ENCODE data around the gene TBC1D14.
A peak's percentile ranks its signal among the peaks of the same experiment; 100 is the strongest.

Gene TBC1D14

DNA sequence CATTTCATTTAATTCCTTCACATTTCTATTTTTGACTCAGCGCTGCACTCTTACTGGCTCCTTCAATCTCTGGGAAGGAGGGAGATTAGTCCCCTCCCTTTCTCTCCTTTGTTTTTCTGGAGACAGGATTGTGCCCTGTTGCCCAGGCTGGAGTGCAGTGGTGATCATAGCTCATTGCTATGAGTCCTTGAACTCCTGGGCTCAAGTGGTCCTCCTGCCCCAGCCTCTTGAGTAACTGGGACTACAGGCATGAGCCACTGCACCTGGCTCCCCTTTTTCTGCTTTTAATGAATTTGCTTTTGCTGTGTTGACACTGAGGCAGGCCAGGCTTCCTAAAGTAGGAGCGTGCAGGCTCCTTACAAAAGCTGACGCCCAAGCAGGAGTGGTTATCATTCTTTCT lies 10.5 kb downstream of the TBC1D14 start:
- no peaks in the 10 kb centered on the region for H3K9me3 ChIP-seq (ENCODE audit: control extremely low read depth in 1 of 5, control insufficient read depth in 4 of 5, insufficient read depth in 2 of 5, low read depth in 1 of 5, low read length in 4 of 5)
- WGBS (ENCODE audit: insufficient coverage), result 67% methylated on average over 3 of the region's 3 CpGs
- H3K27me3 ChIP-seq (replicated peaks in 2 of 5; ENCODE audit: control insufficient read depth in 4 of 5, insufficient read depth in 5 of 5, low read length in 4 of 5), result no peaks in the 10 kb centered on the region
- no peak overlapping the region for H3K27ac ChIP-seq (ENCODE audit: insufficient read depth in 1 of 2, low read depth in 1 of 2, low read length in 2 of 2, poor library complexity in 1 of 2, severe bottlenecking in 2 of 2)
- peaks cover 3 to 29% (median 16%) of the 10 kb centered on the region in 4 experiments for H3K36me3 ChIP-seq (ENCODE audit: control insufficient read depth in 4 of 4, insufficient read depth in 4 of 4, low read length in 3 of 4)
- H3K4me3 ChIP-seq (ENCODE audit: control insufficient read depth in 1 of 7, extremely low read depth in 1 of 7, insufficient read depth in 4 of 7, low read depth in 2 of 7, low read length in 6 of 7), result no peak overlapping the region
- H3K4me1 ChIP-seq (ENCODE audit: control extremely low read depth in 1 of 4, control insufficient read depth in 4 of 4, insufficient read depth in 4 of 4, low read length in 3 of 4), result peaks cover 18 to 70% (median 37%) of the 10 kb centered on the region in 4 experiments
- ChIA-PET POLR2A (no interaction called here), CTCF (no interaction called here)
- DNase-seq, result no peak

DNA sequence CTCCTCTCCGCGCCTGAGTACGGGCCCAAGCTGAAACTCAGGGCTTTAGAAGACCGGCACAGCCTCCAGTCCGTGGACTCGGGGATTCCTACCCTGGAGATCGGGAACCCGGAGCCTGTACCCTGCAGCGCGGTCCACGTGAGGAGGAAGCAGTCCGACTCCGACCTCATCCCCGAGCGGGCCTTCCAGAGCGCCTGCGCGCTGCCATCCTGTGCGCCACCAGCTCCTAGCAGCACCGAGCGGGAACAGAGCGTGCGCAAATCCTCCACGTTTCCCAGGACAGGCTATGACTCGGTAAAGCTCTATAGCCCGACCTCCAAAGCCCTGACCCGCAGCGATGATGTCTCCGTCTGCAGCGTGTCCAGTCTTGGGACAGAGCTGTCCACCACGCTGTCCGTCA lies 13.9 kb downstream of the TBC1D14 start:
- H3K27ac ChIP-seq (ENCODE audit: insufficient read depth in 1 of 2, low read depth in 1 of 2, low read length in 2 of 2, poor library complexity in 1 of 2, severe bottlenecking in 2 of 2), result no peak overlapping the region
- no peak overlapping the region for H3K4me3 ChIP-seq (ENCODE audit: control insufficient read depth in 1 of 7, extremely low read depth in 1 of 7, insufficient read depth in 4 of 7, low read depth in 2 of 7, low read length in 6 of 7)
- ChIA-PET POLR2A (no interaction called here), CTCF (interaction anchor here (1.1 kb wide), 1 partner anchor 13 kb away, joined by 4 read pairs; no protein-coding TSS in a partner anchor)
- H3K36me3 ChIP-seq (ENCODE audit: control insufficient read depth in 4 of 4, insufficient read depth in 4 of 4, low read length in 3 of 4), result peaks cover 3 to 51% (median 16%) of the 10 kb centered on the region in 4 experiments
- no peak for DNase-seq
- WGBS (ENCODE audit: insufficient coverage), result 99% methylated on average over 32 of the region's 32 CpGs
- peaks cover 7 to 70% (median 29%) of the 10 kb centered on the region in 4 experiments for H3K4me1 ChIP-seq (ENCODE audit: control extremely low read depth in 1 of 4, control insufficient read depth in 4 of 4, insufficient read depth in 4 of 4, low read length in 3 of 4)
- H3K27me3 ChIP-seq (replicated peaks in 2 of 5; ENCODE audit: control insufficient read depth in 4 of 5, insufficient read depth in 5 of 5, low read length in 4 of 5), result no peaks in the 10 kb centered on the region
- no peaks in the 10 kb centered on the region for H3K9me3 ChIP-seq (ENCODE audit: control extremely low read depth in 1 of 5, control insufficient read depth in 4 of 5, insufficient read depth in 2 of 5, low read depth in 1 of 5, low read length in 4 of 5)

GRCh38 chr4:6924361-6924779 lies 14.7 kb downstream of the TBC1D14 start:
- Histone ChIP-seq H3K27ac (ENCODE audit: insufficient read depth in 1 of 2, low read depth in 1 of 2, low read length in 2 of 2, poor library complexity in 1 of 2, severe bottlenecking in 2 of 2) (no peak overlapping the region), H3K36me3 (ENCODE audit: control insufficient read depth in 4 of 4, insufficient read depth in 4 of 4, low read length in 3 of 4) (peaks cover 3 to 59% (median 16%) of the 10 kb centered on the region in 4 experiments), H3K27me3 (replicated peaks in 2 of 5; ENCODE audit: control insufficient read depth in 4 of 5, insufficient read depth in 5 of 5, low read length in 4 of 5) (no peaks in the 10 kb centered on the region), H3K4me3 (ENCODE audit: control insufficient read depth in 1 of 7, extremely low read depth in 1 of 7, insufficient read depth in 4 of 7, low read depth in 2 of 7, low read length in 6 of 7) (no peak overlapping the region), H3K4me1 (ENCODE audit: control extremely low read depth in 1 of 4, control insufficient read depth in 4 of 4, insufficient read depth in 4 of 4, low read length in 3 of 4) (peaks cover 4 to 70% (median 27%) of the 10 kb centered on the region in 4 experiments), H3K9me3 (ENCODE audit: control extremely low read depth in 1 of 5, control insufficient read depth in 4 of 5, insufficient read depth in 2 of 5, low read depth in 1 of 5, low read length in 4 of 5) (no peaks in the 10 kb centered on the region)
- ChIA-PET CTCF (interaction anchor here (1.1 kb wide), 1 partner anchor 14 kb away, joined by 4 read pairs; no protein-coding TSS in a partner anchor), POLR2A (no interaction called here)
- no peak for DNase-seq
- WGBS (ENCODE audit: insufficient coverage), result 95% methylated on average over 8 of the region's 12 CpGs

DNA sequence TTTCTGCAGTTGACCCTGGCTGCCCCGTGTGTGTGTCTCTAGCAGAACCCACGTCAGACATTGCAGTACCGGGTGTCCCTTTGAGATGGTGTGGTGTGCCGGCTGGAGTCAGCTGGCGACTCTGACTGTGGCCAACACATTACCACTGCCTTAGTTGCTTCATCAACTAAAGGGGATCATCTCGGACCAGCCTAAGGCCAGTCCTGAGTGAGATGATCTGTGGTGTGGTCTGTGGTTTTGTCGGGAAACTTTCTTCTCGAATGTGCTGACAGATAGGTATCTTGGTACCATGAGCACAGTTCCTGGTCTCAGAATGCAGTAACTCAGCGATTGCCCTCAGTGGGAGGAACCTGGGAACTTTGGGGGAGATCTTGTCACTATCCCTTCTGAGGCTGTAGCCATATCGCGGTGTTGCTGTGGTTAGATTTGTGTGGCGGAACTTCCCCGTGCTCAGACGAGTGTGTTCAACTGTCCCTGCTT lies 15.8 kb downstream of the TBC1D14 start:
- CTCF ChIA-PET, result interaction anchor here (1.9 to 2.6 kb wide), 2 partner anchors 8 to 17 kb away, joined by 6 to 9 read pairs; no protein-coding TSS in a partner anchor
- Histone ChIP-seq H3K36me3 (ENCODE audit: control insufficient read depth in 4 of 4, insufficient read depth in 4 of 4, low read length in 3 of 4) (peaks cover 3 to 65% (median 16%) of the 10 kb centered on the region in 4 experiments), H3K27me3 (replicated peaks in 2 of 5; ENCODE audit: control insufficient read depth in 4 of 5, insufficient read depth in 5 of 5, low read length in 4 of 5) (no peaks in the 10 kb centered on the region), H3K4me1 (ENCODE audit: control extremely low read depth in 1 of 4, control insufficient read depth in 4 of 4, insufficient read depth in 4 of 4, low read length in 3 of 4) (peaks cover 4 to 74% (median 30%) of the 10 kb centered on the region in 4 experiments), H3K9me3 (ENCODE audit: control extremely low read depth in 1 of 5, control insufficient read depth in 4 of 5, insufficient read depth in 2 of 5, low read depth in 1 of 5, low read length in 4 of 5) (no peaks in the 10 kb centered on the region), H3K4me3 (ENCODE audit: control insufficient read depth in 1 of 7, extremely low read depth in 1 of 7, insufficient read depth in 4 of 7, low read depth in 2 of 7, low read length in 6 of 7) (peak overlapping the region in 1 of 7 experiments; percentile 38), H3K27ac (ENCODE audit: insufficient read depth in 1 of 2, low read depth in 1 of 2, low read length in 2 of 2, poor library complexity in 1 of 2, severe bottlenecking in 2 of 2) (no peak overlapping the region)
- DNase-seq, result peak in 2 of 3 donors; percentile 57 to 58
- 49% methylated on average over 12 of the region's 14 CpGs for WGBS (ENCODE audit: insufficient coverage)
- POLR2A ChIA-PET, result no interaction called here

DNA sequence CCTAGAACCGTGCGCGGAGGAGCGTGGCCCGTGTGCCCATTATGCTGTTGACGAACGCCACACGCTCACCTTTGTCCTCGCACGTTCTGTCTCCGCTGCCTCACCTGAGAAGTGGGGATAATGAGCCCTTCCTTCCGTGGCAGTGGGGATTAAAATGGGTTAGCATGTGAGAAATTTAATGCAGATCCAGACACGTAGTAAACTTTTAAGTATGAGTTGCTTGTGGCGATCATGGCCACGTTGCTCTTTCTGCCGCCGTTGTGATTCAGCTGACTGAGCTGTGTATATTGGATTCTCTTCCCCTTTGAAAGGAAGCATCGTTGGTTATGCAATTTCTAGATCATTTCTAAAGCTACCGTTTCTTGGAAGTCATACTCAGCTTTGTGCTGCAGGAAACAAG lies 16.5 kb downstream of the TBC1D14 start:
- peak overlapping the region in 2 of 7 experiments; percentile 38 to 43 for H3K4me3 ChIP-seq (ENCODE audit: control insufficient read depth in 1 of 7, extremely low read depth in 1 of 7, insufficient read depth in 4 of 7, low read depth in 2 of 7, low read length in 6 of 7)
- CTCF ChIA-PET, result interaction anchor here (0.6 to 2.6 kb wide), 8 partner anchors 9 to 99 kb away, joined by 3 to 9 read pairs (median 4); no protein-coding TSS in a partner anchor
- H3K4me1 ChIP-seq (ENCODE audit: control extremely low read depth in 1 of 4, control insufficient read depth in 4 of 4, insufficient read depth in 4 of 4, low read length in 3 of 4), result peaks cover 4 to 68% (median 30%) of the 10 kb centered on the region in 4 experiments
- WGBS (ENCODE audit: insufficient coverage), result 73% methylated on average over 13 of the region's 19 CpGs
- no peaks in the 10 kb centered on the region for H3K9me3 ChIP-seq (ENCODE audit: control extremely low read depth in 1 of 5, control insufficient read depth in 4 of 5, insufficient read depth in 2 of 5, low read depth in 1 of 5, low read length in 4 of 5)
- no peak overlapping the region for H3K27ac ChIP-seq (ENCODE audit: insufficient read depth in 1 of 2, low read depth in 1 of 2, low read length in 2 of 2, poor library complexity in 1 of 2, severe bottlenecking in 2 of 2)
- H3K36me3 ChIP-seq (ENCODE audit: control insufficient read depth in 4 of 4, insufficient read depth in 4 of 4, low read length in 3 of 4), result peaks cover 3 to 66% (median 16%) of the 10 kb centered on the region in 4 experiments
- no peaks in the 10 kb centered on the region for H3K27me3 ChIP-seq (replicated peaks in 2 of 5; ENCODE audit: control insufficient read depth in 4 of 5, insufficient read depth in 5 of 5, low read length in 4 of 5)
- POLR2A ChIA-PET, result no interaction called here
- peak in 2 of 3 donors; percentile 59 to 60 for DNase-seq

DNA sequence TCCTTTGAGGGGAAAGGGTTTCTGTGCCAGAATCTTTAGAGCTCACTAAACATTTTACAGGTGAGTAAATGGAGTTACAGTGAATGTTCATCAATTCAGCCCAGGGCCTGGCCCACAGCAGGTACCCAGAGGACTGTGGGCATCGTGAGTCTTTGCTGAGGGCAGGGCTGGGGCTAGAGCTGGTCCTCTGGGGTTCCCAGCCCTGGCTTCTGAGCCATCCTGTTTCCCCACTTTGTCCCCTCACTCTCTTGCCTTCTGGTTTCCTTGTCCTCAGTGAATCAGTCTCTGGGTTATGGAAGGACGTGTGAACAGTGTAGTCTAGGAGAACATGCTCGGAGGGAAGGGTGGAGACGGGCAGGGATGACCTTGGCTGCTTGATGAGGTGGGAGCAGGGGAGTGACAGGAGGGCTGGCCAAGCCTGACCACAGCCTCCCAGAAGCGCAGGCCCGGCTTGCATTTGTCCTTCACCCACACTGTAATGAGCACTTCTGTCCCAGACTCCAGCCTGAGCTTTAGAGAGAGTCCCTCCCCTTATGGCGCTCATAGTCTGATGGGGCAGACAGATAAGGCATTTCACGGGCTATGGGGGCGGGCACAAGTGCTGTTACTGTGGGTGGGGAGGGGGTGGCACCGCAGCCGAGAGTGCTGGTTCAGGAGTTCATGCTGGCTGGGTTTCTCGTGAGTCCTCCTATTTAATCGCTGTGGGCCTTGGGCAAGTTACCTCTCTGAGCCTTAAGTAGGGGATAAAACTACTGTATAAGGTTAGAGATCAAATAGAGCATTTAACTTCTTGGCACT lies 17.3 kb downstream of the TBC1D14 start:
- Histone ChIP-seq H3K4me1 (ENCODE audit: control extremely low read depth in 1 of 4, control insufficient read depth in 4 of 4, insufficient read depth in 4 of 4, low read length in 3 of 4) (peaks cover 4 to 66% (median 30%) of the 10 kb centered on the region in 4 experiments), H3K9me3 (ENCODE audit: control extremely low read depth in 1 of 5, control insufficient read depth in 4 of 5, insufficient read depth in 2 of 5, low read depth in 1 of 5, low read length in 4 of 5) (no peaks in the 10 kb centered on the region), H3K27ac (ENCODE audit: insufficient read depth in 1 of 2, low read depth in 1 of 2, low read length in 2 of 2, poor library complexity in 1 of 2, severe bottlenecking in 2 of 2) (no peak overlapping the region), H3K27me3 (replicated peaks in 2 of 5; ENCODE audit: control insufficient read depth in 4 of 5, insufficient read depth in 5 of 5, low read length in 4 of 5) (no peaks in the 10 kb centered on the region), H3K36me3 (ENCODE audit: control insufficient read depth in 4 of 4, insufficient read depth in 4 of 4, low read length in 3 of 4) (peaks cover 3 to 73% (median 16%) of the 10 kb centered on the region in 4 experiments), H3K4me3 (ENCODE audit: control insufficient read depth in 1 of 7, extremely low read depth in 1 of 7, insufficient read depth in 4 of 7, low read depth in 2 of 7, low read length in 6 of 7) (peak overlapping the region in 2 of 7 experiments; percentile 43 to 46)
- ChIA-PET CTCF (interaction anchor here (0.8 to 2.6 kb wide), 7 partner anchors 8 to 47 kb away, joined by 3 to 9 read pairs (median 4); no protein-coding TSS in a partner anchor), POLR2A (no interaction called here)
- DNase-seq, result peak in 1 of 3 donors; percentile 33
- WGBS (ENCODE audit: insufficient coverage), result 75% methylated on average over 4 of the region's 13 CpGs

All from common myeloid progenitor, CD34-positive (primary cell).